ENCODE measurements around the gene ERP27.

GRCh38 chr12:14948672-14949071, 10.3 kb upstream of the ERP27 start:
- no peak for TF ChIP-seq CTCF (IDR thresholded peaks at IDR 0.05; ENCODE audit: low read length)
- no peak for TF ChIP-seq EZH2 (IDR thresholded peaks at IDR 0.05; ENCODE audit: borderline replicate concordance, low read length)

Measured in OCI-LY1 (cell line).